ENCODE measurements around the gene SLC16A8.

DNA sequence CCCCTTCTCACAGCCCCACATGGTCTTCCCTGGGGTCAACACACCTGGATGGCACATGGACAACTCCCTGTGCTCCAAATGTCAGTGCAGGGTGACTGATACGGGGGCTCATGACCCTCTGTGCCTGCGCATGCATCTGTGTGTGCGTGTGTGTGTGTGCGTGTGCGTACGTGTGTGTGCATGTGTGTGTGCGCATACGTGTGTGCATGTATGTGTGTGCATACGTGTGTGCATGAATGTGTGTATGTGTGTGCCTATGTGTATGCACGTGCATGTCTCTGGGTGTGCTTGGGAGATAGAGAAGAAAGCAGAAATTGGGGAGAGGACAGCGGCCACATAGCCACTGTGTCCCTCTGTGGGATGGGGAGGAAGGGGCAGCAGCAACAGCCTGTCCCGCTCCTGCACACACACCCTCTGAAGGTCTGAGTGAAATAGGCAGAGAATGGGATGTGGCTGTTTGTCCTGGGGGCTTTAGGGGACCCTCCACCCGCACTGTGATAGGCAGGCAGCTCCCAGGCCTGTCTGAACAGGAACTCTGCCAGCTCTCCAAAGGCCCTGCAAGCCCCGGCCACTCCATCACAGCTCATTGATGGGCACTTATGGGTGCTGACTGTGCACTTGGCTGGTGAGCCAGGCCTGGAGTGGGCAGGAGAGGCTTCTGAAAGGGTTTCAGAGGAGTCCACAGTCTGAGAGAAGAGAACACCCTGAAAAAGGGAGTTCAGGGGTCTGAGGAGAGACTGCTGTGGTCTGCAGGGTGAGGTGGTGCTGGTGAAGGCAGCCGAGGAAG lies 55.4 kb downstream of the SLC16A8 start:
- TF ChIP-seq, protein P1, sequence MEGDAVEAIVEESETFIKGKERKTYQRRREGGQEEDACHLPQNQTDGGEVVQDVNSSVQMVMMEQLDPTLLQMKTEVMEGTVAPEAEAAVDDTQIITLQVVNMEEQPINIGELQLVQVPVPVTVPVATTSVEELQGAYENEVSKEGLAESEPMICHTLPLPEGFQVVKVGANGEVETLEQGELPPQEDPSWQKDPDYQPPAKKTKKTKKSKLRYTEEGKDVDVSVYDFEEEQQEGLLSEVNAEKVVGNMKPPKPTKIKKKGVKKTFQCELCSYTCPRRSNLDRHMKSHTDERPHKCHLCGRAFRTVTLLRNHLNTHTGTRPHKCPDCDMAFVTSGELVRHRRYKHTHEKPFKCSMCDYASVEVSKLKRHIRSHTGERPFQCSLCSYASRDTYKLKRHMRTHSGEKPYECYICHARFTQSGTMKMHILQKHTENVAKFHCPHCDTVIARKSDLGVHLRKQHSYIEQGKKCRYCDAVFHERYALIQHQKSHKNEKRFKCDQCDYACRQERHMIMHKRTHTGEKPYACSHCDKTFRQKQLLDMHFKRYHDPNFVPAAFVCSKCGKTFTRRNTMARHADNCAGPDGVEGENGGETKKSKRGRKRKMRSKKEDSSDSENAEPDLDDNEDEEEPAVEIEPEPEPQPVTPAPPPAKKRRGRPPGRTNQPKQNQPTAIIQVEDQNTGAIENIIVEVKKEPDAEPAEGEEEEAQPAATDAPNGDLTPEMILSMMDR (IDR thresholded peaks at IDR 0.05) = no peak
- no peak for TF ChIP-seq POLR2A (IDR thresholded peaks at IDR 0.05)
